ENCODE measurements around the gene ZNF3.

GRCh38 chr7:100111914-100112313, 30.4 kb upstream of the ZNF3 start:
- TF ChIP-seq CTCF (IDR thresholded peaks at IDR 0.05) = no peak
- TF ChIP-seq POLR2A (IDR thresholded peaks at IDR 0.05) = no peak

Measured in adrenal gland (tissue), 5 donors.